ENCODE results near the gene TOX3.

Gene TOX3

DNA sequence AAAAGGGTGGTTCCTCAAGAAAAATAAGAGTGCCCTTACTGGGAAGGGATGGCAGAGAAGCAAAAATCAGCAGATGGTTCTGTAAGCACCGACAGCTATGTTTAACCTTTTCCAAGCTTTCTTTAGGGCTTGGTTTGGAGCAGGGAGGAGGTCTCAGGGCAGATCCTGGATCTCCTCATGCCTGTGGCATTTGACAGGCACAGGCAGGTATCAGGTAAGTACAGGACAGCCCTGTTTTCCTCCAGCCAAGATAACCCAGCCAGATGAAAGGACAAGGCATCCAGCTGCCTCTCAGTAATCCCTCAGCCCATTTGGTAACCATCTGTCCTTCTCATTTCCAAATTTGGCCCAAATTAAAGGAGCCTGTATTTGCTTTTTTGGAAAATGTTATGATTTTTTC, 141.5 kb downstream of the TOX3 start:
- DNase-seq (ENCODE audit: low read depth in 2 of 3, low spot score in 2 of 3): no peak

GRCh38 chr16:52404546-52404945, 142.4 kb downstream of the TOX3 start:
- no peak for DNase-seq (ENCODE audit: low read depth in 2 of 3, low spot score in 2 of 3)

- DNase-seq (ENCODE audit: low read depth in 2 of 3, low spot score in 2 of 3): no peak
These were observed 147.8 kb downstream of the TOX3 start for GRCh38 chr16:52399116-52399515.

DNA sequence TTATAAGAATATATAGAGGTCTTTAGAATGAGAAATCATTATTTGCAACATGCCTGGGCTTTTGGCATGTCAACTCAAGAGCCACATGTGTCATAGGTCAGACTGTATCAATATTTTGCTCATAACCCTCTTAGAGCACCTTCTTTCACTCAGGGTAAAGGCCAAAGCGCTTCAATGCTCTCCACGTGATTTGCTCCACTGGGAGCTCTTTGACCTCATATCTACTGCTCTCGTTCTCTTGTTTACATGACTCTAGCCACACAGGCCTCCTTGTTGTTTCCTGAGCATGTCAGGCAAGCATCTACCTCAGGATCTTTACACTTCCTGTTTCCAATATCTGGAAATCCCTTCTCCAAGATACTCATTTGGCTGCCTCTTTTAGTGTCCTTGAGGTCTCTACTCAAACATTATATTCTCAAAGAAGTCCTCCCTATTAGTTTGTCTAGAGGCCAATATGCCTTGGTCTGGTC, 148.4 kb downstream of the TOX3 start:
- no peak for DNase-seq (ENCODE audit: low read depth in 2 of 3, low spot score in 2 of 3)

GRCh38 chr16:52398021-52398420, 148.9 kb downstream of the TOX3 start:
- no peak for DNase-seq (ENCODE audit: low read depth in 2 of 3, low spot score in 2 of 3)

- DNase-seq (ENCODE audit: low read depth in 2 of 3, low spot score in 2 of 3): no peak
These were observed 153.5 kb downstream of the TOX3 start for GRCh38 chr16:52393448-52393847.

DNA sequence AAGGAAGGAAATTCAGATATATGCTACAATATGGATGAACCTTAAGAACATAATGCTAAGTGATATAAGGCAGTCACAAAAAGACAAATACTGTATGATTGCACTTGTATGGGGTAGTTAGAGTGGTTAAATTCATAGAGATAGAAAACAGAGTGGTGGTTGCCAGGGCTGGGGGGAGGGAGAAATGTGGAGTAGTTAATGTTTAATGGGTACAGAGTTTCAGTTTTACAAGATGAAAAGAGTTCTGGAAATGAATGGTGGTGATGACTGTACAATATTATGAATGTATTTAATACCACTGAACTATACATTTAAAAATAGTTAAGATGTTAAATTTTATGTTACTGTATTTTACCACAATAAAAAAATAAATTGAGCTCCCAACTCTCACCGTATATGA, 157.9 kb downstream of the TOX3 start:
- DNase-seq (ENCODE audit: low read depth in 2 of 3, low spot score in 2 of 3): no peak

Measured in activated CD8-positive, alpha-beta memory T cell treated with anti-CD3 and anti-CD28 coated beads for 48 hours (primary cell).